Hematopoietic multipotent progenitor cell treated with erythropoietin and hydrocortisone succinate and interleukin-3 and kit ligand, for 4 days (in vitro differentiated cells): Measurements from ENCODE around the gene SSTR3.
"Not testable (repeated sequence)": the region's sequence is repeated elsewhere in the genome, so short reads cannot be mapped to it uniquely, and the experiment has no call there.

Experiments
- DNase-seq: peaks from one replicate; pipeline ENCODE4 v3.0.0-alpha.2; 2015

SSTR3 gene

GRCh38 chr22:37178350-37179125, 33.7 kb downstream of the SSTR3 start:
- no peak for DNase-seq

DNA sequence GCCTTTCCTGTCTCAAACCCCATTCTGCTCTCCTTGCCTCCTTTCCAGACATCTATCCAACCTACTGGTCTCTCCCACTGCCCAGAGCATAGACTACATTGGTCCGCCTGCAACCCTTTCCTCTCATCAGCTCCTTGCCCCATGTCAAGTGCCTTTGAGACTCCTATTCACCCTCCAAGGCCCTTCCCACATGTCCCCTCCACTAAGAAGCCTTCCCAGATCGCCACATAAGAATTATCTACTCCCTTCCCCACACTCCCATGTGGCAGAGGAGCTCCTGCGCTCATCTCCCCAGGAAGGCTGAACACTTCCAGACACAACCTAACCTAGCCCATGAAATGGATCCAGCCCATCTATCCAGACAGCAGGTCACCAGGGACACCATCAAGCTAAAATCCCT, 34.5 kb downstream of the SSTR3 start:
- no peak for DNase-seq

- DNase-seq, result no peak
Observed at GRCh38 chr22:37177221-37177620, 35.1 kb downstream of the SSTR3 start.

GRCh38 chr22:37176464-37177061, 35.7 kb downstream of the SSTR3 start:
- peak; percentile 85 for DNase-seq

DNA sequence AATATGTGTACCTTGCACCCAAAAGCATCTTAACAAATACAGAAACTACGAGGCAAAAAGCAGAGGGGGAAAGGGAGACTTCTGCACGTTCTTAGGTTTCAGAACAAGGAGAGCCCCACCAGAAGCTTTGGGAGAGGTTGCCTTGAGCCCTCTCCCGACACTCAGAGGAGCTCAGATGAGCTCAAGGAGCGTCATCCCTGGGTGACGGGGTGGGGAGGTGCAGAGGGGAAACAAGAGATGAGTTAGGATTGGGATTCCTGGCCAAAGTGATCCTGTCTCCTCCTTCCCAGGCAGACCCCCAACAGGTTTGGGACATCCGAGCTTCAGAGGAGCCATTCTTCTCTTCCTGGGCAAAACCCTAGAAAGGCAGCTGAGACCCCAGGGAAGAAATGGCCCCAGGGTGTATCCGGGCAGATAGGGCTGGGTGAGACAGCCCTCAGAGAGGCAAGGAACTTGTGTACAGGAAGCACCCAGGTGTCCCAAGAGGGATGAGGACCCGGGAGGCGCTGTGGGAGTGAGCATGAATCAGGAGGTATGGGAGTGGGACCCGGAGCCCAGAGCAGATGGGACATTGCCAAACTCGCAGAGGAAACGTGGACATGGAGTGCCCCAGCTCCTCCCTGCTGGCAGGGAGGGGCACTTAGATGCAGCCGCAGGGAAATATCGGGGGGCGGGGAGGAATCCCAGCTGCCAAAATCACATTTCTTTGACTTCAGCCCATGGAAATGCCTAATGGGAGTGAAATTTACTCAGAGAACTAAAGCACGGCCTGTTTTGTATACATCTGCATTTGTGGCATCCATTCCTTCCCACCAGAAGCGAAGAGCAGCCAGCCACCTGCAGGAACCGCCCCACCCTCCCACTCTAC, 36.6 kb downstream of the SSTR3 start:
- DNase-seq, result no peak

GRCh38 chr22:37174964-37175363, 37.3 kb downstream of the SSTR3 start:
- DNase-seq, result no peak

DNA sequence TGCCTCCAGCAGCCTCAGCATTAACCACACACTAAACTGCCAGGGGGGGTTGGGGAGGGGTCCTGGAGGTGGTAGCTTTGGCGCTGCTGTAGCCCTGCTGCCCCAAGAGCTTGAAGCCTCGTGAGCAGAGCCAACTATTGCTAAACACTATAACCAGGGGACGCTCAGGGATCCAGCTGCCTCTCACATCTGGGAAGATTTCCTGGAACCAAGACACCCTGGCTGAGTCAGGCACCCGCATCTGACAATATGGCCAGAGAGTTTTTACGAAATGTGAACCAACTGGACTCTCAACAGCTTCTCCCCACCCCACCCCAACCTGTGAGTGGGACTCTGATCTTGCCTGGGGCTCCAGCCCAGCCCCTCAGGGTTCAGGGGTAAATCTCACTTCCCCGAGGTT, 38.6 kb downstream of the SSTR3 start:
- no peak for DNase-seq

DNA sequence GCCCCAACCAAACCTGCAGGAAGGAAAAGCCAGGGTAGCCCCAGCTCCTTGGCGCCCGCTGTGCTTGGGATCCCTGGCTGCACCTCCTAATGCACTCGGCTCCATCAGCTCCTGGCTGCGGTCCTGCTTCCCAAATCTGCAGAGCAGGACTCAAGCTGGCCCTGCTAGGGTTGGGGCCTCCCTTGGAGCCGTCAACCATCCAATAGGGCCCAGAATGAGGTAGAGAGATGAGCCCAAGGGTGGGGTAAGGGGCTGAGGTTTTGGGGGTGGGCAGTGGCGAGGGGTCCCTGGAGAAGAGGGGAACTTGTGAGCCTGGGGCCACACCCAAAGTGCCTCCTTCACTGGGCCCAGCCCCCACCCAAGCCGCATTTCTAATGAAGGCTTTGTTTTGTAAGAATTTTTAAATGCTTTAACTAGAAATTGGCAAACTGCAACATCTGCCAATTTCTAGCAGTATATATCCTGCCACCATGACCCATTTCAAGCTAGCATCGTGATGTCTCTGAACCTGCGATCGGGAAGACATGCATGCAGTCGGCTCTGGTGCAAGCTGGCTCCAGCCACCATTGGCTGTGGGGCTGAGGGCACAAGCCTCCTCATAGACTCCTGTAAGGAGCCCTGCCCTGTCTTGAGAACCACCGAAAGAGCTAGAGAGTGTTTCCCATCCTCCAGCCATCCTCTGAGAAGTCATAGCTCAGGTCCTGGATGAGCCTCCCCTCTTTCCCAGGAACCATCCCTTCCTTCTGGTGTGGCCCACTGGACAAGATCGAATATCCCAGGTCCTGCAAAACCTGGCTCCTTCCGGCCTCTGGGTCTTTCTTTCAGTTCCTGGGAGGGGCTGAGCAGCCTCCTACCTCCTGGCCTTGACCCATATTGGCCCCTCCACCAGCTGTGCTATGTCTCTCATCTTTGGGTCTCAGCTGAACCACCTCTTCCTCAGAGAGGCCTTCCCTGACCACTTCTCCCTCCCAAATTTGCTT, 39.7 kb downstream of the SSTR3 start:
- no peak for DNase-seq

GRCh38 chr22:37171662-37172061, 40.6 kb downstream of the SSTR3 start:
- DNase-seq, result no peak

DNA sequence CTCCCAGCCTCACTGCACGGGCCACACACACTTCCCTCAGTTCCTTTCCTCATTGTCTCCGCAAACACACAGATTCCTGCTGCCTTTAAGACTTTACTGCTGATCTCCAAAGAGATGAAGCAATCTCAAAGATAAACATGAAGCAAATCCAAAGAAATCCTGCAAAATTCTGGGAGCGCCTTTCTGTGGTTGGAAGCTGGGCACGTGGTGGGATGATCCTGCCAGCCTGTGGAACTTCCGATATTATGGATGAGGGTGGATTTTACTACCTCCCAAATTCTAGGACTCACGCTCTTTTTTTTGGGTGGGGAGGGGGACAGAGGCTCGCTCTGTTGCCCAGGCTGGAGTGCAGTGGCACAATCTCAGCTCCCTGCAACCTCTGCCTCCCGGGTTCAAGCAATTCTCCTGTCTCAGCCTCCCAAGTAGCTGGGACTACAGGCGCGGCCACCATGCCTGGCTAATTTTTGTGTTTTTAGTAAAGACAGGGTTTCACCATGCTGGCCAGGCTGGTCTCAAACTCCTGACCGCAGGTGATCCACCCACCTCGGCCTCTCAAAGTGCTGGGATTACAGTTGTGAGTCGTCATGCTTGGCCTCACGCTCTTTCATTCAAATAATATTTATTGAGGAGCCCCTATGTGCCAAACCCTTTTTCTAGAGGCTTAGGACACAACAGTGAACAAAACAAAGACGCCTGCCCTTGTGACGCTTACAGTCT, 41.4 kb downstream of the SSTR3 start:
- not testable (repeated sequence) for DNase-seq

DNA sequence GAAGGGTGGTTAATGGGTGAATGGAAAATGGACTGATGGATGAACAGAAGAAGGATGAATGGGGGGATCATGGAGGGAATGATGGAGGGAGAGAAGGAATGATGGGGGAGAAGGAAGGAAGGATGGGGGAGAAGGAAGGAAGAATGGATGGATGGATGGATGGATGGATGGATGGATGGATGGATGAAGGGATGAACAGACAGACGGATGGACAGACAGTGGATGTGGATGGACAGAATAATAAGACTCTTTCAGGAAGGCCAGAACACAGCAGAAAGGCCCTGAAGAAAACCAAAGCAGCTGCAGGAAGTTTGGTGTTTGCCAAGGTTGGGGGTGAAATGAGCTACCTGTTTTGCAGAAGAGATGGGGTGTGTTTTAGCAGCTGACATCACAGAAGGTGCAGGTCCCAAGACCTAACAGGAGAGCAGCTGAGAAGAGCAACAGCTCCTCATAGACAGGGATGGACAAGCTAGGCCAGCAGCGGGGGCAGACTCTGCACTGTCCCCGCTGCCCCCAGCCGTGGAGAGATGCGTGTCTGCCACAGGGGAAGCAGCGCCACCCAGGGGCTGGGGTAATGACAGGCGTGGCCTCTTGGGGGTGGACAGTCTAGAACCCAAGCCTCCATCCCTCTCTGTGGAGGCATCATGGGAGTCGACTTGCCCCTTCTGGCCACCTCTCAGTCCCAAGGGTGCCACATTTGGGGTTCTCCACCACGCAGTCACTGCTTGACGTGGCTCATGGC, 42.2 kb downstream of the SSTR3 start:
- DNase-seq, result no peak

DNA sequence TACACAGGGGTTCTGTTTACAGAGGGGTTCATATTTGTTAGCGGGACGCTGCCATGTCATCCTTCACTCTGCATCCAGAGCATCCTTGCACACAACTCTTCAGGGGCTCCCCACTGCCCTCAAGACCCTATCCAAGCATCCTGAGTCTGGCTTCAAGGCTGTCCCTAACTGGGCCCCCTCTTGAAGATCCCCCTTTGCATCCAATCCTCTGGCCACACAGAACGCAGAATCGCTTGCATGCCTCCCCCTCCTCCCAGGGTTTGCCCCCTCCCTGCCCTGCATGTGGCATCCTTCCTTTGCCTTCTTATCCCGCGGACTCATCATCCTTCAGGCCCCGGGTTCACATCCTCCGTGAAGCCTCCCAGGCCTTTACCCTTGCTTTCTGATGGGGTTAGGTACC, 42.9 kb downstream of the SSTR3 start:
- no peak for DNase-seq

GRCh38 chr22:37167981-37168647, 44.2 kb downstream of the SSTR3 start:
- no peak for DNase-seq

DNA sequence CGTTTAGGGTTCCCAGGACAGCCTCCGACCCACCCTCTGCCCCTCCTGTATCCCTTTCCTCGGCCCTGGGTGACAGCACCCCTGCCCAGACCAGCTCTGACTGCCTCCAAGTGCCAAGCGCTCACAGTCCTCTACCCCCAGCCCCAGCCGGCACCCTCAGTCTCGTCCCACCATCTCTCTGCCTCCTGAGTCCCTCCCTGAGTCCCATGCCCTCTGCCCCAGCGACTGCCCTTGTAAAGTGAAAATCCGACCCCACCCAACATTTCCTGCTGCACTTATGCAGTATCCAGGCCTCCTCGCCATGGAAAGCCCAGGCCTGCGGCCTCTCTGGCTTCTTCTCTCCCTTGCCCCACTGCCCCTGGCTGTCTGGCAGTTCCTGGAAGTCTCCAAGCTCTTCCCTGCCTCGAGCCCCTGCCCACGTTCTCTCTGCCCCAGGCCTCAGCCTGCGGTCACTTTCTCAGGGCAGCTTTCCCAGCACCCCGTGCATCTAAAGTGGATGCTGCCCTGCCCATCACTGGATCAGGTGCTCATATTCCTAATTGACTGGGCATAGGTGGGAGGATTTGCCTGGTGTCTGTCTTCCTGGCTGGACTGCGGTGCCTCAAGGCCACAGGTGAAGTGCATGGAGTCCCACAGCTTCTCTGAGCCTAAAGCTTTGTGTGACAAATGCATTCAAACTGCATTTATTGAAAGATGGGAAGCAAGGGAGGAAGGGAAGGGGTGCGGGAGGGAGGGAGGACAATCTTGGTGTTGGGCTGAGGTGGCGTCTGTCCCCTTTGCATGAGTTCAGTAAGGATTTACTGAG, 44.9 kb downstream of the SSTR3 start:
- no peak for DNase-seq

GRCh38 chr22:37166675-37167066, 45.6 kb downstream of the SSTR3 start:
- peak; percentile 89 for DNase-seq

- DNase-seq, result no peak
Observed at GRCh38 chr22:37165940-37166674, 46.2 kb downstream of the SSTR3 start.

GRCh38 chr22:37165066-37165465, 47.2 kb downstream of the SSTR3 start:
- DNase-seq, result no peak

GRCh38 chr22:37164505-37164887, 47.8 kb downstream of the SSTR3 start:
- DNase-seq, result no peak
